GM06990 (cell line): Measurements from ENCODE around the gene PTPRM.

Experiments used
- DNase-seq: peaks from one replicate; pipeline ENCODE4 v3.0.0-alpha.2; 2011; ENCODE audit not compliant: insufficient read length; ENCODE audit errors: extremely low read depth
- H3K27me3 ChIP-seq: replicated peaks from 2 replicates; pipeline ENCODE4 v1.6.0; 2011; ENCODE audit warnings: low read length; ENCODE audit not compliant: control insufficient read depth, insufficient read depth
- H3K36me3 ChIP-seq: 2 replicates; pipeline ENCODE4 v1.5.1; 2011; ENCODE audit warnings: low read length; ENCODE audit not compliant: control insufficient read depth, insufficient read depth
- H3K4me3 ChIP-seq: replicated peaks from 2 replicates; pipeline ENCODE4 v1.5.1; 2011; ENCODE audit warnings: low read depth, mild to moderate bottlenecking, control low read depth, low read length
- TF ChIP-seq, protein P1 (sequence below): IDR thresholded peaks from 2 replicates; pipeline ENCODE4 v1.5.1; 2011; ENCODE audit warnings: low read length, control low read depth, mild to moderate bottlenecking, inconsistent platforms; ENCODE audit not compliant: insufficient read depth, poor library complexity, severe bottlenecking

Gene PTPRM

DNA sequence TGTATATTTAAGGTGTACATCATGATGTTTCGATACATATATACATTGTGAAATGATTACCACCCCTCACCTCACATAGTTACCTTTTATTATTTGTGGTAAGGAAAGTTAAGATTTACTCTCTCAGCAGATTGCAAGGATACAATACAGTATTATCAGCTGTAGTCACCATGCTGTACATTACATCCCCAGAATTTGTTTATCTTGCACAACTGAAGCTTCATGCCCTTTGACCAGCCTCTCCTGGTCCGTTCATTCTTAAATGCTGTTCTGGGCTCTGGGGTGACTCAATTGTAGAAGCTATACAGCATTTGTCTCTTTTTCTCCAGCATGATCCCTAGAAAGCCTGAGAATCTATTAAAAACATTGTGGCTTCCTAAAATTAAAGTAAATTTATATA lies 90.8 kb downstream of the PTPRM start:
- no peak for DNase-seq
- Histone ChIP-seq H3K27me3 (no peaks in the 10 kb centered on the region), H3K36me3 (no peaks in the 10 kb centered on the region), H3K4me3 (no peak overlapping the region)
- TF ChIP-seq, protein P1, sequence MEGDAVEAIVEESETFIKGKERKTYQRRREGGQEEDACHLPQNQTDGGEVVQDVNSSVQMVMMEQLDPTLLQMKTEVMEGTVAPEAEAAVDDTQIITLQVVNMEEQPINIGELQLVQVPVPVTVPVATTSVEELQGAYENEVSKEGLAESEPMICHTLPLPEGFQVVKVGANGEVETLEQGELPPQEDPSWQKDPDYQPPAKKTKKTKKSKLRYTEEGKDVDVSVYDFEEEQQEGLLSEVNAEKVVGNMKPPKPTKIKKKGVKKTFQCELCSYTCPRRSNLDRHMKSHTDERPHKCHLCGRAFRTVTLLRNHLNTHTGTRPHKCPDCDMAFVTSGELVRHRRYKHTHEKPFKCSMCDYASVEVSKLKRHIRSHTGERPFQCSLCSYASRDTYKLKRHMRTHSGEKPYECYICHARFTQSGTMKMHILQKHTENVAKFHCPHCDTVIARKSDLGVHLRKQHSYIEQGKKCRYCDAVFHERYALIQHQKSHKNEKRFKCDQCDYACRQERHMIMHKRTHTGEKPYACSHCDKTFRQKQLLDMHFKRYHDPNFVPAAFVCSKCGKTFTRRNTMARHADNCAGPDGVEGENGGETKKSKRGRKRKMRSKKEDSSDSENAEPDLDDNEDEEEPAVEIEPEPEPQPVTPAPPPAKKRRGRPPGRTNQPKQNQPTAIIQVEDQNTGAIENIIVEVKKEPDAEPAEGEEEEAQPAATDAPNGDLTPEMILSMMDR: no peak

DNA sequence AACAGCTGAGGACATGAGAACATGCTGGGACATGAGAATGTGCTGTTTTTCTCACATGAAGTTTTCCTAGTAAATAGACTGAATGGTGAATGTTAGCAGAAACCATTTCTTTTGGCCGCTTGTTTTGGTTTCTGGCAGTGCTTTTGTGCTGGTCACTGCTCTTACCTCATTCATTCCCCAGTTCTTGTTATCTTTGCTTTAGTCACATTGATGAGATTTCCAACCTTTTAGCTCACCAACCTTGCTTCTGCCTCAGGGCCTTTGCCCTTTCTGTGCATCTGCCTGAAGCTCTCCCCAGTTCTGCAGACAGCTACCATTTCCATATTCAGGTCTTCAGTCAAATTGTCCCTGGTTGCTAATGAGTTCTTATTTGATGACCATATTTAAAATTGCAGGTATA lies 91.6 kb downstream of the PTPRM start:
- H3K27me3 ChIP-seq: no peaks in the 10 kb centered on the region
- DNase-seq: no peak

DNA sequence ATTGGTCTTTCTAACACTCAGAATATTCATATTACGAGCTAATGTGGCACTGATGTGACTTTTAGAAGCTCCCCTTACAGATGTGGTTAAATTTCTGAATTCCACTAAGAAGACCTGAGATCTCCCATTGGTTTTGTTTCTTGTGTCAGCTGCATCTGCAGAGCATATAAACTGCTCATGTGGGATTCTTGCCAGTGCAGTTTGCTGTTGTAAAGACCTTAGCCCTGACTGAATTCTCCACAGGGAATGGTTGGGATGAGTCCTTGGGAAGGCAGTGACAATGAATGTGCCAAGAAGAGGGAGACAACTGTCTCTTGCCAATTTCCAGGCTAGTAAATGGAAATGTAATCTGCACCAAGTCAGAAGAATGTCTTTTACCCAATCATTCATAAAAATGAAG lies 94.1 kb downstream of the PTPRM start:
- no peaks in the 10 kb centered on the region for H3K36me3 ChIP-seq
- TF ChIP-seq, protein P1: no peak

More for the DNA sequence above, 91.6 kb downstream of the PTPRM start:
- H3K4me3 ChIP-seq: no peak overlapping the region
- TF ChIP-seq, protein P1: no peak
- no peaks in the 10 kb centered on the region for H3K36me3 ChIP-seq

DNA sequence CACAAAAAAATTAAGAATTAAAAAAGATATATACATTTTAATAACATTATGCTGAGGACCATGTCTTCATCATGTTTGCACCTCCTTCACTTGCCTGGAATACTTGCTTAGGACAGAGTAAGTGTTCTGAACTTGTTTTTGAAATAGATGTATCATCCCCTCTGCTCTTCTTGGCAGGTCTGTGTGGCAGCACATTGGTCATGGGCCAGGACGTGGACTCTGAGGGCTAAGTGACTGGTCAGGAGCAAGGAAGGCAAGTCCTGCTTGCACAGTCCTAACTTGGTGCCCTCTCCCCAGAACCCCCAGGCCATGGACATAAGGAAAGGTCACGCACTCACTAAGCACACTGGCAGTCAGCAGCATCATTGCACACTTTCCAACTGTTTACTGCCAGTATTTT lies 95.8 kb downstream of the PTPRM start:
- H3K36me3 ChIP-seq: no peaks in the 10 kb centered on the region
- no peak for DNase-seq
- H3K4me3 ChIP-seq: no peak overlapping the region
- TF ChIP-seq, protein P1: no peak
- no peaks in the 10 kb centered on the region for H3K27me3 ChIP-seq

More for the DNA sequence above, 94.1 kb downstream of the PTPRM start:
- Histone ChIP-seq H3K27me3 (no peaks in the 10 kb centered on the region), H3K4me3 (no peak overlapping the region)
- DNase-seq: no peak

DNA sequence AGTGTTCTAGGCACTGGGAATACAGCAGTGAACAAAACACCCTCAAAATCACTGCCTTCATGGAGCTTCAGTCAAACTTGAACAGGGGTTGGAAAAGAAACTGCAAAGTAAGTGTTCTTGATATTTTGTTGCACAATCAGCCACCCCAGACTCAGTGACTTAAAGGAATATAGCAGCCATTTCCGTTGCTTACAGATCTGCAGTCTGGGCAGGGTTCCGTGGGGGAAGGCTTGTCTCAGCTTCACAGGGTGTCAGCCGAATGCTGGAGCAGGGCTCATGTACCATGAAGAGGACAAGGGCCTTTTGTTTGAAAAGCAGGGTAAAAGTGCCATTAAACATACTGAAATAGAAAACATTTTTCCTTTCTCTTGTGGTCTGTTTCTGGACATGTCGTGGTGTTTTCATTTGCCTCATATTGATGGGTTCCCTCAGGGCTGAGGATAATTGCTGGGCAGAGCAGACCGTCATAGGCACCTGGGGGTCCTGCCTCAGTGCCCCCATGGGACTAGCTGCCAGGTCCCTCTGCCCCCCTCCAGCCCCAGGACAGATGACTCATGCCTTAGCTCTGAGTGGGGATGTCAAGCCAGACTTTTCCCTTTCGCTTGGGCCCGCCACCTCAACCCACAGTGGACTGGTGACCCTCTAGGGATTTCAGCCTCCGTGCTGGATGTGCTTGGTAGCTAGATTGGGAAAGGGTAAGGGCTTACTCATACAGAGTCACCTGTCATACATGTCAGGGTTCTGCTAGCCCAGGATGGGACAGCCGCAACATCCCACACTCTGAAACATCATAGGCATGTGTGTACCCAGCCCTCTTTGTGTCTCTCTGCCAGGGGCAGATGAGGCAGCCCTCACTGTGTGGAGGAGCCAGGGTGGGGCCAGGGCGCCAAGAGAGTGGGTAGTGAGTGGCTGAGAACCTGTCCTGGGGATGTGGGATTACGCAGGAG lies 96.5 kb downstream of the PTPRM start:
- TF ChIP-seq, protein P1: no peak
- no peak overlapping the region for H3K4me3 ChIP-seq
- H3K27me3 ChIP-seq: no peaks in the 10 kb centered on the region
- no peak for DNase-seq
- no peaks in the 10 kb centered on the region for H3K36me3 ChIP-seq
